ENCODE measurements around the gene PDE6B. TPM values are rescaled to one million over a fixed set of nuclear protein-coding genes. Genes with fewer than 3 reads are reported as not detected.

The PDE6B gene
- total RNA-seq, 4 donors from 2014 or later = 2.2 to 5.8 (median 4.4) TPM

GRCh38 chr4:581753-582361 is 43.5 kb upstream of the PDE6B start:
- no peak for DNase-seq (ENCODE audit: extremely low spot score)
- Histone ChIP-seq H3K4me3 (no peak overlapping the region), H3K4me1 (peaks cover 4 to 13% (median 11%) of the 10 kb centered on the region in 4 donors), H3K9me3 (peaks cover 0 to 22% (median 13%) of the 10 kb centered on the region in 4 donors), H3K27me3 (peaks cover 0 to 72% (median 19%) of the 10 kb centered on the region in 4 donors), H3K36me3 (no peaks in the 10 kb centered on the region), H3K27ac (replicated peaks in 1 of 4) (no peak overlapping the region)
- WGBS = 79% methylated on average over 9 of the region's 9 CpGs
- intact Hi-C loops (cut with DNase I) = no loop called here
- no peak for TF ChIP-seq POLR2AphosphoS5 (IDR thresholded peaks at IDR 0.05)
- TF ChIP-seq POLR2A (IDR thresholded peaks at IDR 0.05; ENCODE audit: low read depth) = no peak
- no peak for TF ChIP-seq EP300 (IDR thresholded peaks at IDR 0.05)
- no peak for TF ChIP-seq CTCF (IDR thresholded peaks at IDR 0.05)

- Histone ChIP-seq H3K9me3 (peaks cover 0 to 22% (median 13%) of the 10 kb centered on the region in 4 donors), H3K36me3 (no peaks in the 10 kb centered on the region), H3K27ac (replicated peaks in 1 of 4) (no peak overlapping the region), H3K4me1 (no peaks in the 10 kb centered on the region), H3K27me3 (peaks cover 0 to 68% (median 6%) of the 10 kb centered on the region in 4 donors), H3K4me3 (no peak overlapping the region)
- 86% methylated on average over 2 of the region's 2 CpGs for WGBS
- DNase-seq (ENCODE audit: extremely low spot score) = no peak
- TF ChIP-seq EP300 (IDR thresholded peaks at IDR 0.05) (no peak), POLR2AphosphoS5 (IDR thresholded peaks at IDR 0.05) (no peak), CTCF (IDR thresholded peaks at IDR 0.05) (no peak), POLR2A (IDR thresholded peaks at IDR 0.05; ENCODE audit: low read depth) (no peak)
- intact Hi-C loops (cut with DNase I) = no loop called here
Measured at GRCh38 chr4:583820-584219, 41.6 kb upstream of the PDE6B start.

GRCh38 chr4:587671-588350 is 37.6 kb upstream of the PDE6B start:
- peaks cover 0 to 22% (median 12%) of the 10 kb centered on the region in 4 donors for H3K9me3 ChIP-seq

GRCh38 chr4:588351-588849 is 37.0 kb upstream of the PDE6B start:
- no peaks in the 10 kb centered on the region for H3K36me3 ChIP-seq
- no peak for TF ChIP-seq POLR2AphosphoS5 (IDR thresholded peaks at IDR 0.05)
- H3K4me3 ChIP-seq = no peak overlapping the region
- H3K9me3 ChIP-seq = peaks cover 0 to 16% (median 10%) of the 10 kb centered on the region in 4 donors
- intact Hi-C loops (cut with DNase I) = no loop called here
- H3K27me3 ChIP-seq = peaks cover 0 to 62% (median 0%) of the 10 kb centered on the region in 4 donors
- 78% methylated on average over 36 of the region's 36 CpGs for WGBS
- DNase-seq (ENCODE audit: extremely low spot score) = no peak
- H3K27ac ChIP-seq (replicated peaks in 1 of 4) = no peak overlapping the region
- H3K4me1 ChIP-seq = no peaks in the 10 kb centered on the region

More at GRCh38 chr4:587671-588350, 37.6 kb upstream of the PDE6B start:
- no peaks in the 10 kb centered on the region for H3K4me1 ChIP-seq
- no peak for DNase-seq (ENCODE audit: extremely low spot score)
- TF ChIP-seq EP300 (IDR thresholded peaks at IDR 0.05) = no peak
- no peak for TF ChIP-seq POLR2A (IDR thresholded peaks at IDR 0.05; ENCODE audit: low read depth)
- TF ChIP-seq POLR2AphosphoS5 (IDR thresholded peaks at IDR 0.05) = no peak
- no peak for TF ChIP-seq CTCF (IDR thresholded peaks at IDR 0.05)
- no peak overlapping the region for H3K27ac ChIP-seq (replicated peaks in 1 of 4)
- no peak overlapping the region for H3K4me3 ChIP-seq
- no peaks in the 10 kb centered on the region for H3K36me3 ChIP-seq
- peaks cover 0 to 67% (median 0%) of the 10 kb centered on the region in 4 donors for H3K27me3 ChIP-seq
- intact Hi-C loops (cut with DNase I) = no loop called here
- WGBS = 79% methylated on average over 21 of the region's 25 CpGs

- Histone ChIP-seq H3K4me3 (no peak overlapping the region), H3K27me3 (peaks cover 0 to 57% (median 0%) of the 10 kb centered on the region in 4 donors), H3K4me1 (no peaks in the 10 kb centered on the region), H3K36me3 (no peaks in the 10 kb centered on the region), H3K9me3 (peaks cover 0 to 16% (median 10%) of the 10 kb centered on the region in 4 donors), H3K27ac (replicated peaks in 1 of 4) (no peak overlapping the region)
- DNase-seq (ENCODE audit: extremely low spot score) = no peak
- TF ChIP-seq EP300 (IDR thresholded peaks at IDR 0.05) = no peak
- TF ChIP-seq POLR2AphosphoS5 (IDR thresholded peaks at IDR 0.05) = no peak
- no peak for TF ChIP-seq CTCF (IDR thresholded peaks at IDR 0.05)
- TF ChIP-seq POLR2A (IDR thresholded peaks at IDR 0.05; ENCODE audit: low read depth) = no peak
- intact Hi-C loops (cut with DNase I) = no loop called here
- 89% methylated on average over 16 of the region's 16 CpGs for WGBS
Measured at GRCh38 chr4:589219-589963, 36.0 kb upstream of the PDE6B start.

Data from esophagus muscularis mucosa (tissue), 4 donors.